ENCODE results near the gene RPTOR.

RPTOR gene

GRCh38 chr17:80922580-80923160 is 378.0 kb downstream of the RPTOR start:
- TF ChIP-seq GATA2 (IDR thresholded peaks at IDR 0.05; ENCODE audit: low read depth, low read length): no peak
- no peak for TF ChIP-seq GATA3 (IDR thresholded peaks at IDR 0.05; ENCODE audit: low read depth, low read length)

GRCh38 chr17:80923211-80924110 is 378.8 kb downstream of the RPTOR start:
- TF ChIP-seq GATA2 (IDR thresholded peaks at IDR 0.05; ENCODE audit: low read depth, low read length) (no peak), GATA3 (IDR thresholded peaks at IDR 0.05; ENCODE audit: low read depth, low read length) (no peak)

GRCh38 chr17:80924111-80924806 is 379.6 kb downstream of the RPTOR start:
- TF ChIP-seq GATA3 (IDR thresholded peaks at IDR 0.05; ENCODE audit: low read depth, low read length): no peak
- TF ChIP-seq GATA2 (IDR thresholded peaks at IDR 0.05; ENCODE audit: low read depth, low read length): no peak

- TF ChIP-seq GATA2 (IDR thresholded peaks at IDR 0.05; ENCODE audit: low read depth, low read length): no peak
- TF ChIP-seq GATA3 (IDR thresholded peaks at IDR 0.05; ENCODE audit: low read depth, low read length): no peak
Measured at GRCh38 chr17:80924807-80925610, 380.4 kb downstream of the RPTOR start.

- TF ChIP-seq GATA2 (IDR thresholded peaks at IDR 0.05; ENCODE audit: low read depth, low read length) (no peak), GATA3 (IDR thresholded peaks at IDR 0.05; ENCODE audit: low read depth, low read length) (no peak)
Measured at GRCh38 chr17:80925688-80926335, 381.2 kb downstream of the RPTOR start.

- TF ChIP-seq GATA3 (IDR thresholded peaks at IDR 0.05; ENCODE audit: low read depth, low read length) (no peak), GATA2 (IDR thresholded peaks at IDR 0.05; ENCODE audit: low read depth, low read length) (no peak)
Measured at GRCh38 chr17:80926591-80927250, 382.1 kb downstream of the RPTOR start.

GRCh38 chr17:80927791-80928216 is 383.2 kb downstream of the RPTOR start:
- TF ChIP-seq GATA2 (IDR thresholded peaks at IDR 0.05; ENCODE audit: low read depth, low read length) (no peak), GATA3 (IDR thresholded peaks at IDR 0.05; ENCODE audit: low read depth, low read length) (no peak)

GRCh38 chr17:80929449-80929848 is 384.8 kb downstream of the RPTOR start:
- TF ChIP-seq GATA3 (IDR thresholded peaks at IDR 0.05; ENCODE audit: low read depth, low read length): no peak
- TF ChIP-seq GATA2 (IDR thresholded peaks at IDR 0.05; ENCODE audit: low read depth, low read length): no peak

GRCh38 chr17:80930335-80931279 is 386.0 kb downstream of the RPTOR start:
- TF ChIP-seq GATA3 (IDR thresholded peaks at IDR 0.05; ENCODE audit: low read depth, low read length) (no peak), GATA2 (IDR thresholded peaks at IDR 0.05; ENCODE audit: low read depth, low read length) (no peak)

GRCh38 chr17:80931421-80932265 is 387.0 kb downstream of the RPTOR start:
- TF ChIP-seq GATA2 (IDR thresholded peaks at IDR 0.05; ENCODE audit: low read depth, low read length): no peak
- no peak for TF ChIP-seq GATA3 (IDR thresholded peaks at IDR 0.05; ENCODE audit: low read depth, low read length)

GRCh38 chr17:80935526-80935925 is 390.9 kb downstream of the RPTOR start:
- TF ChIP-seq GATA2 (IDR thresholded peaks at IDR 0.05; ENCODE audit: low read depth, low read length) (no peak), GATA3 (IDR thresholded peaks at IDR 0.05; ENCODE audit: low read depth, low read length) (no peak)
